HG03565 (cell line): ENCODE measurements around the gene GNA12.

Experiments
- ATAC-seq: cut with Tn5 transposase; IDR thresholded peaks from one replicate; pipeline ENCODE4 v1.9.1; 2021; ENCODE audit warnings: mild to moderate bottlenecking, moderate library complexity; ENCODE audit not compliant: unreplicated experiment

Gene GNA12

GRCh38 chr7:2805213-2805944 is 38.7 kb downstream of the GNA12 start:
- no peak for ATAC-seq

GRCh38 chr7:2804227-2804763 is 39.8 kb downstream of the GNA12 start:
- ATAC-seq = no peak

- ATAC-seq = no peak
These were observed 40.4 kb downstream of the GNA12 start for GRCh38 chr7:2803755-2804154.

GRCh38 chr7:2803342-2803692 is 40.8 kb downstream of the GNA12 start:
- ATAC-seq = no peak

- no peak for ATAC-seq
These were observed 41.4 kb downstream of the GNA12 start for GRCh38 chr7:2802504-2803341.

- ATAC-seq = no peak
These were observed 42.0 kb downstream of the GNA12 start for GRCh38 chr7:2802101-2802500.

GRCh38 chr7:2800931-2801688 is 43.0 kb downstream of the GNA12 start:
- ATAC-seq = no peak

- ATAC-seq = no peak
These were observed 43.7 kb downstream of the GNA12 start for GRCh38 chr7:2800220-2800930.

GRCh38 chr7:2799253-2799652 is 44.9 kb downstream of the GNA12 start:
- no peak for ATAC-seq

- ATAC-seq = no peak
These were observed 45.4 kb downstream of the GNA12 start for GRCh38 chr7:2798669-2799068.

GRCh38 chr7:2796358-2797352 is 47.5 kb downstream of the GNA12 start:
- no peak for ATAC-seq

GRCh38 chr7:2795906-2796305 is 48.2 kb downstream of the GNA12 start:
- ATAC-seq = no peak

GRCh38 chr7:2794836-2795636 is 49.1 kb downstream of the GNA12 start:
- no peak for ATAC-seq

- no peak for ATAC-seq
These were observed 51.1 kb downstream of the GNA12 start for GRCh38 chr7:2792856-2793487.

GRCh38 chr7:2792235-2792634 is 51.9 kb downstream of the GNA12 start:
- ATAC-seq = no peak

GRCh38 chr7:2791390-2791789 is 52.7 kb downstream of the GNA12 start:
- ATAC-seq = no peak

GRCh38 chr7:2787251-2787951 is 56.7 kb downstream of the GNA12 start:
- ATAC-seq = no peak
